Measurements from ENCODE around the gene CPVL. TPM values are rescaled to one million over a fixed set of nuclear protein-coding genes. Genes with fewer than 3 reads are reported as not detected.

The CPVL gene
- 0.27 and 0.86 TPM in 2 replicates for total RNA-seq

DNA sequence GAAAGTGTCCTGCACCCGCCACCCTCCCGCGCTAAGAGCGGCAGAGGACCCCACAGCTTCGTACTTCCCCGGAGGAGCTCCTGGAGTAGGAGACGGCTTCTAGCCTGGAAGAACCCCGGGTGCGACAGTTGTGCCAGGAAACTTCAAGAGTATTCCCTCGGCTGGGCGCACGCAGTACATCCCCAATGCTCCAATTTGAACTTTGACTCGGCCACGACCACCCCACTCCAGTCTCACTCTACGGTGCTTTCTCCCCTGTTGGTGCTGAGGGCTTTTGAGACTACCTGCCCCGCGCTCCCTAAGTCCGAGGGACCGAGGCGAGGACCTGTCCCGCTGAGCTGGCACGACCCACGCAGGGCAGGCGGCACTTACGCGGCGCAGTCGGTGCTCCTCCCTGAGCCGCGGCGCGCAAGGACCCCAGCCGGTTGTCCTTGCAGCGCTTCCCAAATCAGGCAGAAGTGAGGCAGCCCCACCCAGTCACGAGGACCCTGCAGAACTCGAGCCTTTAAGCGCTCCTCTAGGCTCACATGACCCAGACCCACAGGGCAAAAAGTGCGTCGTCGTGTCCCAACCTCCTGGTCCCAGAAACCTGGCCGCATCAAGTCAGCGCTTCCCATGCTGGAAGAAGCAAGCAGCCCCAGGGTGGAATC is at the start of gene CPVL:
CPVL (minus strand) TSS at position 481 of the 650 bp plus-strand sequence. CDS start 25,476 bp downstream, outside the sequence.
- intact Hi-C loops (cut with micrococcal nuclease) = no loop called here

- intact Hi-C loops (cut with micrococcal nuclease) = loop anchor here (5.0 kb wide), 2 partner anchors 88 to 142 kb away; no protein-coding TSS in a partner anchor
Observed at GRCh38 chr7:29194594-29195427, 48.5 kb upstream of the CPVL start, which contains the start of gene CHN2. Gene CHN2, plus strand, starts transcription at chr7:29194775.

DNA sequence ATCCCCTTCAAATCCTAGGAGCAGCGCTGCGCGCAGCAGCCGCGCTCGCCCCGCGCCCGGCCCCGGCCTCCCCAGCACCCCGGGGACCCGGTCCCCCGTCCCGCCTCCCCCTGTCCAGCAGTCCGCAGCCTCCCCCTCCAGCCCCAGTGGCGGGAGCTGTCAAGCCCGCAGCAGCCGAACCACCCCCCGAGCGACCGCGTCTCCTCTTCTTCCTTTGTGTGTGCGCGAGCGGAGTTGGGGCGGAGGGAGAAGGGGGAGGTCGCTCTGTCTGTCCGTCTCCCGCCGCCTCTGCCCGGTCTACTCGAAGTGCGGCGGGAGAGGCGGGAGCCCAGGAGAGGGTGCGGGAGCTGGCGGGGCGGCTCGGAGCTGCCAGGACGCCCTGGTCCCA is 47.9 kb upstream of the CPVL start:
- intact Hi-C loops (cut with micrococcal nuclease) = loop anchor here (5.0 kb wide), 1 partner anchor 143 kb away; no protein-coding TSS in a partner anchor

- intact Hi-C loops (cut with micrococcal nuclease) = loop anchor here (5.0 kb wide), 1 partner anchor 144 kb away; no protein-coding TSS in a partner anchor
Observed at GRCh38 chr7:29193316-29194205, 47.2 kb upstream of the CPVL start.

GRCh38 chr7:29192811-29193210 is 46.5 kb upstream of the CPVL start:
- intact Hi-C loops (cut with micrococcal nuclease) = loop anchor here (5.0 kb wide), 1 partner anchor 144 kb away; no protein-coding TSS in a partner anchor

DNA sequence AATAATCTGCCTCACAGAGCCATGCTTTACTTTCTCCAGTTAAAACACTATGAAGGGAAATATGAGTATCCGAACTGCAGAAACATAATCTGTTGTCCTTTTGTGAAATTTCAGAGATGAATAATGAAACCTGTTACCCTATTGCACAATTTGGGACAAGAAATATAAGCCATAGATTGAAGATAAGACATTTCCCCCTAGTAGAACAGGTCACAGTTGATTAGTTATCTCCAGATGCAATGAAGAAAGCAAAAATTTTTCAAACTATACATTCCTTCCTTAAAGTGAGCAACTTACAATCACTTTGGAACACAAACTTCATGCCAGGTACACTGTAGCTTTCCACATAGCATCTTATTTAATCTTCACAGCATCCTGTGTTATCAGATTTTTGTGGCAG is 46.0 kb upstream of the CPVL start:
- intact Hi-C loops (cut with micrococcal nuclease) = loop anchor here (5.0 kb wide), 1 partner anchor 145 kb away; no protein-coding TSS in a partner anchor

GRCh38 chr7:29190349-29191045 is 44.2 kb upstream of the CPVL start:
- intact Hi-C loops (cut with micrococcal nuclease) = loop anchor here (5.0 kb wide), 1 partner anchor 147 kb away; no protein-coding TSS in a partner anchor

- intact Hi-C loops (cut with micrococcal nuclease) = loop anchor here (1.0 to 5.0 kb wide), 5 partner anchors 148 to 267 kb away; no protein-coding TSS in a partner anchor
Observed at GRCh38 chr7:29189743-29190201, 43.4 kb upstream of the CPVL start.

- intact Hi-C loops (cut with micrococcal nuclease) = loop anchor here (5.0 kb wide), 1 partner anchor 162 kb away; no protein-coding TSS in a partner anchor
Observed at GRCh38 chr7:29185613-29186012, 39.3 kb upstream of the CPVL start.

DNA sequence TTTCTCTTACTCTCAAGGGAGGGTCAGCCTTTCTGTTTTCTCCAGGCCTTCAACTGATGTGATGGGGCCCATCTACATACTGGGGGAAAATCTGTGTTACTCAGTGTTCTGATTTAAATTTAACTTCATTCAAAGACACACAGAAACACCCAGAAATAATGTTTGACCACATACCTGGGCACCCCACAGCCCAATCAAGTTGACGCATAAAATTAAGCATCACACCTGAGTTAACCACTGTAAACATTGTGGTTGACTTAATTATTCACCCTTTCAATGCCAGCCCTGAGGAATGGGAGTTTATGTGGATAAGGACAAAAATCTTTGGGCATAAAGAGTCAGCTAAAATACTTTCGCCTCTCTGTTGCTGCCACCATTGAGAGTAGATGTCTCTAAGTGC is 38.3 kb upstream of the CPVL start:
- intact Hi-C loops (cut with micrococcal nuclease) = no loop called here

DNA sequence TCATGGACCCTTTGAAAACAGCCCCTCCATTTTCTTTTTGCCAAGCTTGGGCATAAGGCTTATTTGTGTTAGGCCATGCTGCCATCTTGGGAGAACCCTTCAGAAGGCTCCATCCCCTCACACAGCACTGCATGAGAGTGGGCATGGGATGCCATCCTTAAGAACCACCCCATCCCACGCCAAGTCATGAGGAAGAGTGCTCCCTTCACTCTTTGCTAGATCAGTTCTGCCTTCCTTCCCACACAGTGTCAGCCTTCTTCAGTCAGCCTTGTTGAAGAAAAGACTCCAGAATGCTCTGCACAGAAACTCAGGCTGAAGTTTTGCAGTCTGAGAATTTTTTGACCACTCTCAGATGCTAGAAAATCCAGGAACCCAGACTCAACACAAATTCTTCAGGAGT is 32.8 kb upstream of the CPVL start:
- intact Hi-C loops (cut with micrococcal nuclease) = no loop called here

DNA sequence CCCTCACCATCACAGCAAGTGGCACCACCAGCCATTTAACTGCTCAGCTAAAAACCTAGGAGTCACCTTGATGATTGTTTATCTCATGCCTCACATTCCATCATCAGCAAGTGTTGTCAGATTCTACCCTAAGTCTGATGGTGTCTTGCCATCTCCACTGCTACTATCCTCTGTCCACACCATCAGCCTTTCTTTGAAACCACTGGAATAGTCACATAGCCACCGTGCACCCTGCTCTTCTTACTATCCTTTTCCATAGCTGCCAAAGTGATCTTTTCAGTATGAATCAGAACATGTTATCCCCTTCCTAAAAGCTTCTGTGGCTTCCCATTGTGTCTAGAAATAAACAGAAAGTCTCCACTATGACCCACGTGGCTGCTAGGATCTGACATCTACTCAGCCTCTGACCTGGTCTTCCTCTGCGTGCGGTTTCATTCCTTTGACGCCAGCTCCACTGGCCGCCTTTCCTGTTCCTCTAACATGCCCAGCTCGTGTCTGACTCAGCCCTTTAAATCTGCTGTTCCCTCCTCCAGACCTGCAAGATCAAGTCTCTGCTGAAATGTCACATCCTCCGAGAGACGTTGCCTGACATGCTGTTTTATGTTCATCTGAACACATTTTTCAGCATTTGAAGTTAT is 31.7 kb upstream of the CPVL start:
- intact Hi-C loops (cut with micrococcal nuclease) = no loop called here

DNA sequence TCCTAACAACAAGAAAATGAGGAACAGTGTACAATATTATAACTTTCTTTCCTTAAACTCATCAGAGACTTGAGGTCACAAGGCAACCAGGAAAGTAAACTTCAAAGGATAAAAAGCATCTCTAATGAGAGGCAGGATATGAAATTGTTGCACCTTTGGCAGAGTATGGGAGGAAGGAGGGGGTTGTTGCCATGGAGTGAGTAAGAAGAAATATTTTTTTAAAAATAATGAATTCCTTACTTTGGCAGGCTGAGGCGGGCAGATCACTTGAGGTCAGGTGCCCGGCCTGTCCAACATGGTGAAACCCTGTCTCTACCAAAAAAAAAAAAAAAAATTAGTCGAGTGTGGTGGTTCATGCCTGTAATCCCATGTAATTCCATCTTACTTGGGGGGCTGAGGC is 27.1 kb upstream of the CPVL start:
- intact Hi-C loops (cut with micrococcal nuclease) = no loop called here

DNA sequence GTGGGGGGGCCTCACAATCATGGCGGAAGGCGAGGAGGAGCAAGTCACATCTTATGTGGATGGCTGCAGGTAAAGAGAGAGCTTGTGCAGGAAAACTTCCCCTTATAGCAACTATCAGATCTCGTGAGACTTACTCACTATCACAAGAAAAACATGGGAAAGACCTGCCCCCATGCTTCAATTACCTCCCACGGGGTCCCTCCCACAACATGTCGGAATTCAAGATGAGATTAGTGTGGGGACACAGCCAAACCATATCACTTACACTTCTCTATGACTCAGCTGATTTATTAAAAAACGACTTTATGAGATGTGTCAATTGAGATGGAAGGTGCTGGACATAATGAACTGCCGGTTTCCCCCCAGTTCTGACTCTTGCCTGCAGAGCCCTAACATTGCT is 24.4 kb upstream of the CPVL start:
- intact Hi-C loops (cut with micrococcal nuclease) = no loop called here

GRCh38 chr7:29167721-29168120 is 21.4 kb upstream of the CPVL start:
- intact Hi-C loops (cut with micrococcal nuclease) = no loop called here

- intact Hi-C loops (cut with micrococcal nuclease) = no loop called here
Observed at GRCh38 chr7:29163854-29164253, 17.5 kb upstream of the CPVL start.

- intact Hi-C loops (cut with micrococcal nuclease) = no loop called here
Observed at GRCh38 chr7:29162577-29162976, 16.2 kb upstream of the CPVL start.

- intact Hi-C loops (cut with micrococcal nuclease) = no loop called here
Observed at GRCh38 chr7:29161231-29161630, 14.9 kb upstream of the CPVL start.

GRCh38 chr7:29160080-29160479 is 13.7 kb upstream of the CPVL start:
- intact Hi-C loops (cut with micrococcal nuclease) = no loop called here

All from T-helper 1 cell treated with Interleukin-12 subunit alpha and Interleukin-12 subunit beta and Interleukin-4 antibody, amounts not matched to agents 30 ng/mL and 1 ng/mL, for 36 hours (primary cell).